DMS114 treated with DMSO at 0.1 percent for 48 hours (cell line): Measurements from ENCODE around the gene XG.

Experiments used
- DNase-seq: peaks from one replicate; lab custom pipeline; 2025; ENCODE audit not compliant: unreplicated experiment; lab: John Stamatoyannopoulos, UW

Gene XG

DNA sequence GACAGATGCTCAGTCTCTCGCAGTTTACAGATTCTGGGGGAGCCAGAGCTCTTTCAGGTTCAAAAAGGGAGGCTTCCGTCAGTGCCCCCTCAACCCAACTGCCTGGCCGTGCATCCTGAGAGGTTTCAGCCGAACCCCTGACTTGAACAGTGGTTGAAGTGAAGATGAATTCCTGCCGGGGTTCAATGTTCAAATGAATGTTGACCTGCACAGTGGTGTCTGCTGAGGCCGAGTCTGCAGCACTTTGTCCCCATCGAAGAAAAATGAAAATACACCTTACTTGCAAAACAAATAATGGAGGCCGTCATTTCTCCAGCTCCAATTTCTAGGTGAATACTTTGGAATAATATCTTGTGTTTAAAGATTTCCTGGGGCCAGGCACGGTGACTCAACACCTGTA, 110.6 kb downstream of the XG start:
- no peak for DNase-seq

DNA sequence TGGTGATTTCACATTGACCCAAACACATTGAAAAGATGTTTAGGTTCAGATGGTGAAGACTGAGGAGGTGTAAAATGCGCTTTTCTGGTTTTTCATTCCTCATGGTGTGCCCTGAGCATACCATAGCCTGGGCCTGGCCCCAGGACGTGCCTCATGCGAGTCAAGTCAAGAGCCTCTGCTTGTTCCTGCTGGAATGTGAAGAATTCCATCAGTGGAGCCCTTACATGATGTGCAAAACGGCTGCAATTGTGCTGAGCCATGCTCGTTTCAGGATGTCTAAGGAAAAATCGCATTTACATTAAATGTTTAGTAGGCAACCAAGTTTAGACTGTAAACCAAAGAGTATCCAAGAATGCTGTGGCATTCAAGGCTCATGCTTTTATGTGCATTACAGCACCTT, 111.8 kb downstream of the XG start:
- no peak for DNase-seq
